GM12801 (cell line): ENCODE measurements around the gene PRPF31.

ENCODE experiments used
- CTCF ChIP-seq: IDR thresholded peaks from one replicate; pipeline ENCODE4 v1.5.1; 2011; ENCODE audit warnings: control low read depth; ENCODE audit not compliant: insufficient read length; ENCODE audit errors: extremely low read depth

PRPF31 gene

GRCh38 chr19:54164369-54165068, 49.0 kb downstream of the PRPF31 start:
- TF ChIP-seq CTCF = no peak

GRCh38 chr19:54165222-54165621, 49.7 kb downstream of the PRPF31 start:
- no peak for TF ChIP-seq CTCF

GRCh38 chr19:54168174-54168917, 52.8 kb downstream of the PRPF31 start:
- TF ChIP-seq CTCF = no peak

GRCh38 chr19:54169149-54169740, 53.7 kb downstream of the PRPF31 start:
- no peak for TF ChIP-seq CTCF

GRCh38 chr19:54172471-54173358, 57.2 kb downstream of the PRPF31 start, which contains the start of gene TMC4:
TMC4 (minus strand) TSS chr19:54173160; CDS start chr19:54173117, 43 bp downstream.
- no peak for TF ChIP-seq CTCF

GRCh38 chr19:54173359-54173699, 57.8 kb downstream of the PRPF31 start:
- TF ChIP-seq CTCF = no peak
